ENCODE data around the gene FAM222B.

DNA sequence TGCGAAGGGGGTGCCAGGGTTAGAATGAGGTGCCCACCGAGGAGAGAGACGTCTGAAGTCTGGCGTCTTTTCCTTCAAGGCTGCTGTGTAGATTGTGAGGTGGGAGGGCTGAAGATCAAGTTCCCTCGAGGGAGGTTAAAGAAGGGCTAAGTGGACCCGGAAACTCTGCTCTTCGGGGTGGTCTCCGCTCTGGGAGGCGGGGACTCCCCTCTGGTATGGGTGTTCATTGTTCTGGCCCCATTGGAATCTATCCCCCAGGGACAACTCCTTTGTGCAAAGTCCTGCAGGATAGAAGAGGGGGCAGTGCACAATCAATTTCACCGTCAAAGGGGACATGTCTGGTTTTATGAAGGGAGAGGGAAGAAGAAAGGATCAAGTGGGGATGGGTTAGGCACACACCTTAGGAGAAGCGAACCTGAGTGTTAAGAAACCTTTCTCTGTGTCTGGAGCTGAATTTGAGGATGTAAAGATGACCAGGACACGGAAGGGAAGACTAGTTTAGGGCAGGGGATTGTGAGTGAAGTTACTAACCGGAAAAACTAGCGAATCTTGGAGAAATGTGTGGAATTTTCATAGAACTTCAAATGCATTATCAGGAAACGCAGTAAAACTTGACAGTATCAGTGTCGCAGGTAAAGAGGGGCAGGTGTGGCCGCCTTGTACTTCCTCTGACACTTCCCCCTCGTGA, 124.1 kb downstream of the FAM222B start:
- TF ChIP-seq RAD21 (conservative IDR thresholded peaks at IDR 0.05) (no peak), MXI1 (conservative IDR thresholded peaks at IDR 0.05; ENCODE audit: poor library complexity, severe bottlenecking) (no peak), POLR2AphosphoS5 (IDR thresholded peaks at IDR 0.05) (no peak), EZH2 (IDR thresholded peaks at IDR 0.05; ENCODE audit: borderline replicate concordance, insufficient read depth, low read length, poor library complexity, severe bottlenecking) (peak; percentile 10), EP300 (conservative IDR thresholded peaks at IDR 0.05; ENCODE audit: poor library complexity, severe bottlenecking) (no peak), TAF1 (IDR thresholded peaks at IDR 0.05; ENCODE audit: low read depth) (no peak), SMC3 (conservative IDR thresholded peaks at IDR 0.05; ENCODE audit: poor library complexity) (no peak)
- TF ChIP-seq, protein P1, sequence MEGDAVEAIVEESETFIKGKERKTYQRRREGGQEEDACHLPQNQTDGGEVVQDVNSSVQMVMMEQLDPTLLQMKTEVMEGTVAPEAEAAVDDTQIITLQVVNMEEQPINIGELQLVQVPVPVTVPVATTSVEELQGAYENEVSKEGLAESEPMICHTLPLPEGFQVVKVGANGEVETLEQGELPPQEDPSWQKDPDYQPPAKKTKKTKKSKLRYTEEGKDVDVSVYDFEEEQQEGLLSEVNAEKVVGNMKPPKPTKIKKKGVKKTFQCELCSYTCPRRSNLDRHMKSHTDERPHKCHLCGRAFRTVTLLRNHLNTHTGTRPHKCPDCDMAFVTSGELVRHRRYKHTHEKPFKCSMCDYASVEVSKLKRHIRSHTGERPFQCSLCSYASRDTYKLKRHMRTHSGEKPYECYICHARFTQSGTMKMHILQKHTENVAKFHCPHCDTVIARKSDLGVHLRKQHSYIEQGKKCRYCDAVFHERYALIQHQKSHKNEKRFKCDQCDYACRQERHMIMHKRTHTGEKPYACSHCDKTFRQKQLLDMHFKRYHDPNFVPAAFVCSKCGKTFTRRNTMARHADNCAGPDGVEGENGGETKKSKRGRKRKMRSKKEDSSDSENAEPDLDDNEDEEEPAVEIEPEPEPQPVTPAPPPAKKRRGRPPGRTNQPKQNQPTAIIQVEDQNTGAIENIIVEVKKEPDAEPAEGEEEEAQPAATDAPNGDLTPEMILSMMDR (IDR thresholded peaks at IDR 0.05; ENCODE audit: poor library complexity, severe bottlenecking): no peak
- TF ChIP-seq, protein P2, sequence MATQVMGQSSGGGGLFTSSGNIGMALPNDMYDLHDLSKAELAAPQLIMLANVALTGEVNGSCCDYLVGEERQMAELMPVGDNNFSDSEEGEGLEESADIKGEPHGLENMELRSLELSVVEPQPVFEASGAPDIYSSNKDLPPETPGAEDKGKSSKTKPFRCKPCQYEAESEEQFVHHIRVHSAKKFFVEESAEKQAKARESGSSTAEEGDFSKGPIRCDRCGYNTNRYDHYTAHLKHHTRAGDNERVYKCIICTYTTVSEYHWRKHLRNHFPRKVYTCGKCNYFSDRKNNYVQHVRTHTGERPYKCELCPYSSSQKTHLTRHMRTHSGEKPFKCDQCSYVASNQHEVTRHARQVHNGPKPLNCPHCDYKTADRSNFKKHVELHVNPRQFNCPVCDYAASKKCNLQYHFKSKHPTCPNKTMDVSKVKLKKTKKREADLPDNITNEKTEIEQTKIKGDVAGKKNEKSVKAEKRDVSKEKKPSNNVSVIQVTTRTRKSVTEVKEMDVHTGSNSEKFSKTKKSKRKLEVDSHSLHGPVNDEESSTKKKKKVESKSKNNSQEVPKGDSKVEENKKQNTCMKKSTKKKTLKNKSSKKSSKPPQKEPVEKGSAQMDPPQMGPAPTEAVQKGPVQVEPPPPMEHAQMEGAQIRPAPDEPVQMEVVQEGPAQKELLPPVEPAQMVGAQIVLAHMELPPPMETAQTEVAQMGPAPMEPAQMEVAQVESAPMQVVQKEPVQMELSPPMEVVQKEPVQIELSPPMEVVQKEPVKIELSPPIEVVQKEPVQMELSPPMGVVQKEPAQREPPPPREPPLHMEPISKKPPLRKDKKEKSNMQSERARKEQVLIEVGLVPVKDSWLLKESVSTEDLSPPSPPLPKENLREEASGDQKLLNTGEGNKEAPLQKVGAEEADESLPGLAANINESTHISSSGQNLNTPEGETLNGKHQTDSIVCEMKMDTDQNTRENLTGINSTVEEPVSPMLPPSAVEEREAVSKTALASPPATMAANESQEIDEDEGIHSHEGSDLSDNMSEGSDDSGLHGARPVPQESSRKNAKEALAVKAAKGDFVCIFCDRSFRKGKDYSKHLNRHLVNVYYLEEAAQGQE (IDR thresholded peaks at IDR 0.05; ENCODE audit: borderline replicate concordance): no peak
